ENCODE measurements around the gene CATSPER2.
"Not testable (repeated sequence)": the region's sequence is repeated elsewhere in the genome, so short reads cannot be mapped to it uniquely, and the experiment has no call there.

The CATSPER2 gene

GRCh38 chr15:43593328-43594190 lies 55.1 kb downstream of the CATSPER2 start, which contains the start of gene CKMT1B:
Gene CKMT1B (plus strand): TSS chr15:43594027. CDS start chr15:43594219, 192 bp downstream.
- DNase-seq (ENCODE audit: low spot score): not testable (repeated sequence)

GRCh38 chr15:43592841-43593240 lies 55.8 kb downstream of the CATSPER2 start:
- not testable (repeated sequence) for DNase-seq (ENCODE audit: low spot score)

GRCh38 chr15:43589778-43590466 lies 58.7 kb downstream of the CATSPER2 start, which contains the start of gene PPIP5K1:
Gene PPIP5K1 (minus strand): TSS chr15:43590208. CDS start chr15:43584504, 5,704 bp downstream.
- not testable (repeated sequence) for DNase-seq (ENCODE audit: low spot score)
